GM21717 (cell line): ENCODE data around the gene ZSCAN12.
"Not testable (repeated sequence)": the region's sequence is repeated elsewhere in the genome, so short reads cannot be mapped to it uniquely, and the experiment has no call there.

Experiments
- ATAC-seq: cut with Tn5 transposase; IDR thresholded peaks from one replicate; pipeline ENCODE4 v1.9.1; 2021; ENCODE audit warnings: mild to moderate bottlenecking, moderate library complexity; ENCODE audit not compliant: unreplicated experiment

Gene ZSCAN12

DNA sequence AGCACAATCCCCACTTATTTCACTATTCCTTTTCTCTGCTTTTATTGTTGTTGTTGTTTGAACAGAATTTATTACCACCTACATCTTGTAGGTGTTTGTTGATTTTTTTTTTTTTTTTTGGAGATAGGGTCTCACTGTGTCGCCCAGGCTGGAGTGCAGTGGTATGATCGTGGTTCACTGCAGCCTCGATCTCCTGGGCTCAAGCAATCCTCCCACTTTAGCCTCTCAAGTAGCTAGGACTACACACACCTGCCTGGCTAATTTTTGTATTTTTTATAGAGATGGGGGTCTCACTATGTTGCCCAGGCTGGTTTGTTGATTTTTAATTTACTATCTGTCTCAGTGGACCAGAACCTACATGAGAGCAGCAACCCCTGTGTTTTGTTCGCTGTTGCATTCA lies 3.6 kb downstream of the ZSCAN12 start:
- ATAC-seq: no peak

DNA sequence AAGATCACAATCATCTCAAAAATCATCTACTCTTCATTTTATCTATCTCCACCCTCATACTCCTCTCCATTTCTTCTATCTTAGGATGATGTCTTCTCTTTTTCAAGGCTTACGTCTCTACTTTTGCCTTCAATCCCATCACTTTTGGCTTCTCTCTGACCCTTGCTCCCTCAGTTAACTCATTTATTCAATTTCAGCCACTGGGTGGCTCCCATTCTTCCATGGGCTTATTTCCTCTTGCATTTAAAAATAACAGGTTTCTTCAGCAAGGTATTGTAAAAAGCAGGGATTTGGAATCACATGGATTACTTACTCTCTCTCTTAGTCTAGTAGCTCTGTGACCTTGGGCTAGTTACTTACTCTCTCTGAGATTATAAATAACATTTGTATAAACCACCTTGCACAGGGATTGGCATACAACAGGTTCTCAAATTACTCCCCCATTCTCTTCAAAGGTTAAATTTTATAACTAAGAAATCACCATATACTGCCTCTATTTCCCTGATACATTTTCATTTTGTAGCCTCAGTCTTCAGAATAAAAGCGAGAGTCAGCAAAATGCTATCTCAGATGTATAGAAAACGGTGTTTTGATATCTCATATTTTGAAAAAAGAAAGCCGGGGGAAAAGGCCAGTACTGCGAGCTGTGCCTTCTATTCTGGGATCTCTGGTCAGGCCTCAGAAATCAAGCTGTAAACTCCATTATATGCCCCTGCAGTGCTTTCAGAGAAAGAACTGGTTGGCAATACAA lies 5.5 kb downstream of the ZSCAN12 start:
- no peak for ATAC-seq

DNA sequence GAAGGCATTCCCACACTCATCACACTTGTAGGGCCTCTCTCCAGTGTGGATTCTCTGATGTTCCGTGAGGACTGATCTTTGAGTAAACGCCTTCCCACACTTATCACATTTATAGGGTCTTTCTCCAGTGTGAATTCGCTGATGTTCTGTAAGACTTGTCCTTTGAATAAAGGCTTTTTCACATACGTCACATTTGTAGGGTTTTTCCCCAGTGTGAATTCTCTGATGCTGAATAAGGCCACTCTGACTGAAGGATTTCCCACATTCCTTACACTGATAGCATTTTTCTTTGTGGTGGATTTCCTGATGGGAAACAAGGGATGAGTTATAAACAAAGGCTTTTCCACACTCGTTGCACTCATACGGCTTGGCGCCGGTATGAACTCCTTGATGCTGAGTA lies 8.9 kb downstream of the ZSCAN12 start:
- no peak for ATAC-seq

DNA sequence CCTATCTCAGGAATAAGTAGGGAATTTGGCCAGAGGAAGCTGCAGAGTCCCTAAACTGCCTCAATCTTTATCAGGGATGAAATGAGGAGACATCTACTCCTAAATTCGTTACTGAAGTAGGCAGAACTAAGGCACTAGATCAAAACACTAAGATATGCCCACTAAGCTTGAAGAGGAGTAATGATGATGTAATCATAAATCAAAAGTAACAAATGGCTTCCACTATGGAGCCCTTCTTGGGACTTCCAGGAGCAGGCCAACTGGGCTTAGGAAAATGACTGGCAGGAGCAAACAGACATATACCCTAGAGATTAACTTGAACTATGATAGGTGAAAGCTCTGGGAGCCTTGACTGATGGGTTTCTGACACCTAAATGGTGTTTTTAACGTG lies 15.4 kb downstream of the ZSCAN12 start:
- no peak for ATAC-seq

DNA sequence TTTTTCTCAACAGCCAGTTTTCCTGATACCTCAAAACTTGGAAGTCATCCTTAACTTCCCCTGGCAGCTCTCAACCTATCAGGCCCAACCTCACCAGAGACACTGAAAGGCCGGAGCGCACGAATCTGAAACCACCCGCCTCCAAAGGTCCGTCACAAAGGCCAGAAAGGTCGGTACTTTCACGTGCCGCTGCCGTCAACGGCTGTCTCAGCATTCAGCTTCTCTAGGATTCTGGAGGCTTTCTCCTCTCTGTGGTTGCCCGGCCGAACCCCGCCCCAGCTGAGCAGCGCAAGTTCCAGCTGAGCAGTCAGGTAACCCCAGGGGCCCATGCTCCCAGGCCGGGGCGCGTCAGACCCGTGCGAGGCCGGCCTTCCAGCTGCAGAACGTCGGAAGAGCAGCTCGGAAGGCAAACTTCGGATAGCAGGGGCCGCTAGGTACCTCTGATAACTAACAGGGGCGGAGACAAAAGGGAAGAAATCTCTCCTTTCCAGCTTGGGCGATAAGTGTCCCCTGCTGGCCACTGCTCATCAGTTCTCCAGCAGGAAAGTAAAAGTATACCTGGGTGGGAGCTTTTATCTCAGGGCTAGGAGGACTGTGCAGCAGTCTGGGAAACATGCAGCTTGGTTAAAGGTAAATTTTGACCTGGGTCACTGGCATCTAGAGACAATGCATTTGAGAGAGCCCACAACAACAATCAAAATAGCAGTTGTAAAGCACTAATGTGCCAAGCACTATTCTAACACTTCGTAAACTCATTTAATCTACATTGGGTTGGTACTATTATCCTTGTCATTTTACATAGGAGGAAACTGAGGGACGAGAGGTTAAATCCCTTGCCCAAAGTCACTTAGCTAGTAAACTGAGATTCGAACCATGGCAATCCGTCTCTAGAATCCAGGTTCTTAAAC lies 16.1 kb downstream of the ZSCAN12 start:
- peak; percentile 77 for ATAC-seq

DNA sequence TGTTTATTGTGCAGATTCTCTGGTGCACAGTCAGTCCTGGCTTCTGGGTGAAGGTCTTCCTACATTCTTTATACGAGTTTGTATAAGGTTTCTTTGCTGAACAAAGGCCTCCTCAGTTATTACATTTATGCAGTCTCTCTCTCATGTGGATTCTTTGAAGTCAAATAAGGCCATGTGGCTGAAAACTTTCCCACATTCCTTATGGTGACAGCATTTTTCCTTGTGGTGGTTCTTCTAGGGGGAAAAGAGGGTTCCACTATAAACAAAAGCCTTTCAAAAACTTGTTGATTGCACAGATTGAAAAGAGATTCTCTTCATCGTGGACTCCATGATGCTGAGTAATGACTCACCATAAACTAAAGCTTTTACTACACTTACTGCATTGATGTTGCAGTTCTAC lies 19.2 kb downstream of the ZSCAN12 start:
- no peak for ATAC-seq

DNA sequence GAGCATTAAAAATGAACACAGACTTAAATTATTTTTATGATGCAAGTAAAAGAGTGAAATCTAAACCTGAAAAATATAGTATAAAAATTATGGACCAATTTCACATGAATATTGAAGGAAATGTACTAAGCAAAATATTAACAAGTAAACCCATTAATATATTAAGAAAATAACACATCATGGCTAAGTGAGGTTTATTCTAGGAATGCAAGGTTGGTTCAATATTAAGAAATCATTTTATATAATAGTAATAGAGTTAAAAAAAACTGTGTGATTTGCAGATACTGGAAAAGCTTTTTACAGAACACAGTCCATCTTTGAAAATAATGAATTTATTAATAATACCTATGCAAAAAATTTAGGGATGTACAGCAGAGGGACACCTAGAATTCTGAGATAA lies 20.9 kb downstream of the ZSCAN12 start:
- ATAC-seq: no peak

DNA sequence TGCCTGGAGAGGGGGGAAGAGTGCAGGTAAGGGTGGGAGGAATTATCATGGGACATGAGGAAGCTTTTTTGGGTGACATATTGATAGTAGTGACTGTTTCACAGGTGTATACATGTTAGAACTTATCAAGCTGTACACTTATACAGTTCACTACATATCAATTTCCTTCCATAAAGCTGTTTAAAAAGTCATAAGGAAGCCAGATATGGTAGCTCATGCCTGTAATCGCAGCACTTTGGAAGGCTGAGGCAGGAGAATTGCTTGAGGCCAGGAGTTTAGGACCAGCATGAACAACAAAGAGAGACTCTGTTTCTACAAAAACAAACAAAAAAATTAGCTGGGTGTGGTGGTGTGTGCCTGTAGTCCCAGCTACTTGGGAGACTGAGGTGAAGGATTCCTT lies 21.7 kb downstream of the ZSCAN12 start:
- ATAC-seq: no peak

DNA sequence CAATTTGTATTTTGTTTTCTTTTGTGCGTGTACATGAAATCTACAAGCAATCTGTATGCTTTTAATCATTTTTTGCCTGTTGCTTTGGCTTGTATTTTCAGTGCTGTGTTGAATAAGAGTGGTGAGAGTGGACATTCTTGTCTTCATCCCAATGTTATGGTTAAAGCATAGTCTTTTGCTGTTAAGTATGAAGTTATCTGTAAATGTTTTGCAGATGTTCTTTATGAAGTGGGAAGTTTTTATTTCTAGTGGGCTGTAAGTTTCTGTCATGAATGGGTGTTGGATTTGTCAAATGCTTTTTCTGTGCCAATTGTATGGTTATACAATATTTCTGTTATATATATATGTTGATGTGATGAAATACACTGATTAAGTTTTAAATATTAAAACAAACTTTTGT lies 25.6 kb downstream of the ZSCAN12 start:
- no peak for ATAC-seq

DNA sequence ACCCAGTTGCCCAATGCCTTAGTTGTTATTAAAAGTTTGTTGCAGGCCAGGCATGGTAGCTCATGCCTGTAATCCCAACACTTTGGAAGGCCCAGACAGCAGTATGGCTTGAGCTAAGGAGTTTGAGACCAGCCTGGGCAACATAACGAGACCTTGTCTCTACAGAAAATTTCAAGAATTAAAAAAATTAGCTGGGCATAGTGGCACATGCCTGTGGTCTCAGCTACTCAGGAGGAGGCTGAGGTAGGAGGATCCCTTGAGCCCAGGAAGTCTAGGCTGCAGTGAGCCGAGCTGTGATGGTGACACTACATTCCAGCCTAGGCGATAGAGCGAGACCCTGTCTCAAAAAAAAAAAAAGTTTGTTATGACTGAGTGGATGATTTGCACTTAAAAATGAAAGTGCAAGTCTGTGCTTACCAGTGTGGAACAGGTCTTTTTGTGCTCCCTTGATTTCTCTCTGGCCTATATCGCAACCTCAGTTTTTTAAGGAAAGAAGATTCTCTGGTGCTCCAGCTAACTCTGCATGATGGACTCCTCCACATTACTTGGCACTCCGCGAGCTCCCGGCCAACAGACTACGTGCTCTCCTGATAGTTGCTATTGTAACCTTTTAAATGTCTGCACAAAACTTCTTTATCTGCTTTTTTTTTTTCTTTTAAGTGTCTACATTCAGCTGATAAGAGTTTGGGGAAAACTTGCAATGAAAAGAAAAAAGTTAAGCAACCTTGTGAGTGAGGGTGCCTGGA lies 27.7 kb downstream of the ZSCAN12 start:
- peak; percentile 62 for ATAC-seq

DNA sequence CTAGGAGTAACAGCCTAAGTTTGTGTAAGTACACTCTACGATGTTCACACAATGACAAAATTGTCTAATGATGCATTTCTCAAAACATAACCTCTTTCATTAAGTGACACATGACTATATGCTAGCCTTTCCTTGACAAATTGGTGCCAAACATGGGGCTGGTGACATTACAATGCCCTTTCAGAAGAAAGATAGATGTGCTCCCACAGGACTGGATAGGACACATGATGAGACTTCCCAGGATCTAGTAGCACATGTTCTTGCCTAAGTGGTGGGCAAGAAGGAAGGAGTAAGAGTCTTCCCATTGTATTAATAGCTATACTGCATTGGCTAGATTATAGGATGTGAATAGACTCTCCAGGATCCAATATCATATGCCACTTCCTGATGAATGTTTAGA lies 28.3 kb downstream of the ZSCAN12 start:
- no peak for ATAC-seq

DNA sequence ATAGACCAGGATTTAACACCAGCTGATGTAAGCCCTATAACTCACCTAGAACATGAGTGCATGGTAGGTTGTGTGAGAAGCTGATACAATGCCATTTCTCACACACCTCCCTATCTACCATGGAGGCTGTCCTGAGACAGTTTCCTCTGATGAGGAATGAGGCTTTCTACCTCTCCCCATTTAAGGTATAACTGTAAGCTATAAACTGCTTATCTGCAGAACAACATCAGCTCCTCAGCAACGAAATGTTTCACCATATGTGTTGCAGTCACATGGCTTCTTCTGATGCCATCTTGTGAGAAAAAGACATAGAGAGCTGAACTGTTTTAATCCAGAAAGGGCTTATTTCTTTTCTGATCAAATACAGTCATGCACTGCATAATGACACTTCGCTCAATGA lies 29.1 kb downstream of the ZSCAN12 start:
- ATAC-seq: no peak

DNA sequence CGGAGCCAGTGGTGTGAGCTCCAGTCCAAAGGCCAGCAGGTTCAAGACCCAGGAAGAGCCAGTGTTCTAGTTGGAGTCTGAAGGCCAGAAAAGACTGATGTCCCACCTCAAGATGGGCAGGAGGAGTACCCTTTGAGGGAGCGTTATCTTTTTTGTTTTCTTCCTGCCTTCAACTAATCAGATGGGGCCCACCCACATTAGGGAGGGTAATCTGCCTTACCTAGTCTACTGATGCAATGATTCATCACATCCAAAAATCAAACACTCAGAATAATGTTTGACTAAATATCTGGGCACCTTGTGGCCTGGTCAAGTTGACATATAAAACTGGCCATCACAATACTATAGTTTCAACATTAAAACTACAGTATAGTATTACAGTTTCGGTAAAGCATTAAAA lies 30.1 kb downstream of the ZSCAN12 start:
- ATAC-seq: no peak

DNA sequence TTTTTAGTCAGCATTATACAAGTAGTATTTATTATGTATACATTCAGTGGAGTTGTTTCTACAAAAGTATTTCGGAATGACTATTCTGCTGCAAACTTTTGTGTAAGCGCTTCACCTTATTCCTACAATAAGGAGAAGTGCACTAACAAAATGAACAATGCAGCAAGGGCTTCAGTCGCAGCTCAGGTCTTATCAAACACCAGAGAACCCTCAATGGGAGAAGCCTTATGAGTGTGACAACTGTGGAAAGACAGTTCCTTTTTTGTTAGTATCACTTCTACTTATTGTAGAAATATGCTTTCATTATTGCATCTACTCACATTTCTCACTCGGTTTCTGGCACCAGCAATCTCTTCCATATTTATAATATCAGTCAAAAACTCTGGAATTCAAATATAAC lies 31.0 kb downstream of the ZSCAN12 start:
- peak; percentile 68 for ATAC-seq

DNA sequence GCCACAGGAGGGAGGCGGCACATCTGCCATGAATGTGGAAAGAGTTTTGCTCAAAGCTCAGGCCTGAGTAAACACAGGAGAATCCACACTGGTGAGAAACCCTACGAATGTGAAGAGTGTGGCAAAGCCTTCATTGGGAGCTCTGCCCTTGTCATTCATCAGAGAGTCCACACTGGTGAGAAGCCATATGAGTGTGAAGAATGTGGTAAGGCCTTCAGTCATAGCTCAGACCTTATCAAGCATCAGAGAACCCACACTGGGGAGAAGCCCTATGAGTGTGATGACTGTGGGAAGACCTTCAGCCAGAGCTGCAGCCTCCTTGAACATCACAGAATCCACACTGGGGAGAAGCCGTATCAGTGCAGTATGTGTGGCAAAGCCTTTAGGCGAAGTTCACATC lies 34.0 kb downstream of the ZSCAN12 start:
- ATAC-seq: not testable (repeated sequence)

DNA sequence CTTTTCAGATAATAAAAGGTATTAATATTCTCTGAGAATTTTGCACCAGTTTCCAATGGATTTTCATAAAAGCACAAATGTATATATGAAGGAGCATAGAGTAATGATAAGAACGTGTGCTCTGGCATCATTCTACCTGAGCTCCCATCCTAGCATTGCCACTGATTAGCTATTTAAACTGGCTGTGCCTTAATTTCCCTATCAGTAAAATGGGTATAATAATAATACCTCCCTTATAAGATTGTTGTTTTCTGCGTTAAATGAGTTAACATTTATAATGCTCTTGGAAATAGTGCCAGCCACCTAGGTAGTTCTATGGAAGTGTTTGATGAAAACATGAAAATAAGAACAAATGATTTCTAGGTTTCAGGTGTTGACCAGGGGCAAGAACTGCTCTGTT lies 38.6 kb downstream of the ZSCAN12 start:
- ATAC-seq: no peak

DNA sequence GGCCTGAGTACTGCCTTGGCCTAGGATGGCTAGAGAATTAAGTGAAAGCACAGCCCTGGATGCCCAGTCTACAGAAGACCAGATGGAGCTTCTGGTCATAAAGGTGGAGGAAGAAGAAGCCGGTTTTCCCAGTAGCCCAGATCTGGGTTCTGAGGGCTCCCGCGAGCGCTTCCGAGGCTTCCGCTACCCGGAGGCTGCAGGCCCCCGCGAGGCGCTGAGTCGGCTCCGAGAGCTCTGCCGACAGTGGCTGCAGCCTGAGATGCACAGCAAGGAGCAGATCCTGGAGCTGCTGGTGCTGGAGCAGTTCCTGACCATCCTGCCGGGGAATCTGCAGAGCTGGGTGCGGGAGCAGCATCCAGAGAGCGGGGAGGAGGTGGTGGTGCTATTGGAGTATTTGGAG lies 40.0 kb downstream of the ZSCAN12 start:
- not testable (repeated sequence) for ATAC-seq

DNA sequence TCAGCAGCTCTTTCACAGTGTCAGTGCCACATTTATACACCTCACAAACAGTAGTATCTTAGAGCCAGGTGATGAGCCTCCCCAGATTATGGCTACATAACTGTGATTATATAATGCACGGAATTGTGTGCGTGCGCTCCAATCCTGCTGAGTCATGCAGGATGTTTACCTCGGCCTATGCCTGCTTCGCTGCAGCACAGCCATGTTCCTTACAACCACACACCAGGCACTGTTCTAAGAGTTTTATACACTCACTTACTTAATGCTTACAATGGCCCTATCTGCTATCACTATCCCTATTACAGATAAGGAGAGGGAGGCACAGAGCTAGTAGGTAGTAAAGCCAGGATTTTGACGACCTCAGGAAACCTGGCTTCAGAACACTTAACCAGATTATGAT lies 42.5 kb downstream of the ZSCAN12 start:
- no peak for ATAC-seq

DNA sequence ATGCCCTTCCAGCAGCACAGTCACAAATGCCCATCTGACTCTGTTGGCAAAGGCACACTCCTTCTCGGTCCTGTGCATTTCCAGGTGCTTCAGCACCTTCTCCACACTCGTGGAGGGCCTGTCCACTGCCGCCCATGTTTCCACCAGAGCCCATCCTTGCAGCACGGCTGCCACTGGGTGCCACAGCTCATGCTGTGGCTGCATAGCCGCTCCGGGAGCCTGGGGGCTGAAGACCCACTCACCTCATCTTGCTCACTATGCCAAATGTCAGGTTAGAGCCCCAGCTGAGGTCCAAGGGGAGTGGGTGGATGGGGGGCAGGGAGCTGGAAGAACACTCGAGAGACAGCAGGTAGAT lies 42.9 kb downstream of the ZSCAN12 start:
- ATAC-seq: no peak

DNA sequence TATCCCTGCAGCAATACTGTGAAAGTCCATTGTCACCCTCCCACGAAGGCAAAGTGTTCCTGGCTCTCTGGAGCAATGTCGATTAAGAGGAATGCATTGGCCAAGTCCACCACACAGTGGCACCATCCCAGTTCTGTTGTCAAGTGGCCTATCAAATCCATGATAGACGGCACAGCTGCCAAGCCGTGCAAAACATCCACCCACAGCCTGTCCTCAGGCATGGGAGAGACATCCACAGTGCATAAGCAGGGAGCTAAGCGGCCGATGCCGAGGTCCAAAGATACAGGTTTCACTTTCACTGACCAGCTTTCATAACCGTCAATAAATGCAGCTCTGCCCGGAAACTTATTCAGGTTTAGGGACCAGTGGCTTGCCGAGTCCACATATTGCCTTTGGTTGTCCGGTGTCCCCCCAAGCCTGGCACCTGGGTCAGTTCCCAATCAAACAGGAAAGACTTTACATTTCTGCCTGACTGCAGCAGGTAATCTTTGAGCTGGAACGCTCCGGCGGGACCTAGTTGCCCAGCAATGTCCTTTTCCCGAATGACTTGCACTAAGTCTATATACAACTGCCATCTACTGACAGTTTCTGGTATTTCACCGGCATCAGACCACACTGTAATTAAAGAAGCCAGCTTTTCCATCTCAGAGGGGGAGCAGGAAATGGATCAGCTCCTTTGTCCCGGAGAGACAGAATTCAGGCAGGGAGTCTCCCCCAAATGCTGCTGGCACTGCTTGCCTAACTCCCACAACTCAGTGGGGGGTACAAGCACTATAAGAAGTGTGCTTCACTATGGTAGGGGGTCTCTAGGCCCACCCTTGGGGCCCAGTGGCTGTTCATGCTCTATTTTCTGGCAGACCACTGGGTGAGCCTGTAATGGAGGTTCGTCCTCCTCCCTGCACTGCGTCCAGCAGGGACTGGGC lies 43.5 kb downstream of the ZSCAN12 start:
- peak; percentile 49 for ATAC-seq
